ENCODE results near the gene BORCS6. TPM values are rescaled to one million over a fixed set of nuclear protein-coding genes. Genes with fewer than 3 reads are reported as not detected.

The BORCS6 gene
- total and polyA plus RNA-seq, 2 of the 13 experiments (the other 11 are each of a cell fraction or from before 2014, with no cell fraction given), result 2.0 to 5.1 TPM

DNA sequence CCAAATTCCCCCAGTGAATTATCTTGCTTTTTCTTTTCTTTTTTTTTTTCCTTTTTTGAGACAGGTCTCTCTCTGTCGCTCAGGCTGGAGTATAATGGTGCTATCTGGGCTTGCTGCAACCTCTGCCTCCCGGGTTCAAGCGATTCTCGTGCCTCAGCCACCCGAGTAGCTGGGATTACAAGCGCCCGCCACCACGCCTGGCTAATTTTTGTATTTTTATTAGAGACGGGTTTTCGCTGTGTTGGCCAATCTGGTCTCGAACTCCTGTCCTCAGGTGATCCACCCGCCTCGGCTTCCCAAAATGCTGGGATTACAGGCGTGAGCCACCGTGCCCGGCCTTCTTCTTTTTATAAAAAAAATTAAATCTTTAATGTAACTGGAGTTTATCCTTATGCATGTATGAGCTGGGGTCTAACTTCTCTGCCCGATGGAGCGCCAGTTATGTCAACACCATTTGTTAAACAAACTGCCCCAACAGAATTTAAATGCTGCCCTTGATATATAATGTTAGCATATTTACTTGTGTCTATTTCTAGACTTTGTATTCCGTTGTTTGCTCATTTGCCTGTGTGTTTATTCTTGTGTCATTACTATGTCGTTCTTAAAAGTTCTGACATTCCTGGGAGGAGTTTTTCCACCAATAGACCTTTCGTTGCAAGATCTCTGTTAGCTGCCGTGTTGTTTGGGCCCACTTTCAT lies 20.9 kb upstream of the BORCS6 start (continued):
- TF ChIP-seq BRD4 (CRISPR knock-in tag; IDR thresholded peaks at IDR 0.05), result no peak
- TF ChIP-seq, protein P1, sequence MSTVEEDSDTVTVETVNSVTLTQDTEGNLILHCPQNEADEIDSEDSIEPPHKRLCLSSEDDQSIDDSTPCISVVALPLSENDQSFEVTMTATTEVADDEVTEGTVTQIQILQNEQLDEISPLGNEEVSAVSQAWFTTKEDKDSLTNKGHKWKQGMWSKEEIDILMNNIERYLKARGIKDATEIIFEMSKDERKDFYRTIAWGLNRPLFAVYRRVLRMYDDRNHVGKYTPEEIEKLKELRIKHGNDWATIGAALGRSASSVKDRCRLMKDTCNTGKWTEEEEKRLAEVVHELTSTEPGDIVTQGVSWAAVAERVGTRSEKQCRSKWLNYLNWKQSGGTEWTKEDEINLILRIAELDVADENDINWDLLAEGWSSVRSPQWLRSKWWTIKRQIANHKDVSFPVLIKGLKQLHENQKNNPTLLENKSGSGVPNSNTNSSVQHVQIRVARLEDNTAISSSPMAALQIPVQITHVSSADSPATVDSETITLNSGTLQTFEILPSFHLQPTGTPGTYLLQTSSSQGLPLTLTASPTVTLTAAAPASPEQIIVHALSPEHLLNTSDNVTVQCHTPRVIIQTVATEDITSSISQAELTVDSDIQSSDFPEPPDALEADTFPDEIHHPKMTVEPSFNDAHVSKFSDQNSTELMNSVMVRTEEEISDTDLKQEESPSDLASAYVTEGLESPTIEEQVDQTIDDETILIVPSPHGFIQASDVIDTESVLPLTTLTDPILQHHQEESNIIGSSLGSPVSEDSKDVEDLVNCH (CRISPR knock-in tag; IDR thresholded peaks at IDR 0.05), result no peak
- no peak for TF ChIP-seq SRY (CRISPR knock-in tag; IDR thresholded peaks at IDR 0.05)
- TF ChIP-seq, protein P2, sequence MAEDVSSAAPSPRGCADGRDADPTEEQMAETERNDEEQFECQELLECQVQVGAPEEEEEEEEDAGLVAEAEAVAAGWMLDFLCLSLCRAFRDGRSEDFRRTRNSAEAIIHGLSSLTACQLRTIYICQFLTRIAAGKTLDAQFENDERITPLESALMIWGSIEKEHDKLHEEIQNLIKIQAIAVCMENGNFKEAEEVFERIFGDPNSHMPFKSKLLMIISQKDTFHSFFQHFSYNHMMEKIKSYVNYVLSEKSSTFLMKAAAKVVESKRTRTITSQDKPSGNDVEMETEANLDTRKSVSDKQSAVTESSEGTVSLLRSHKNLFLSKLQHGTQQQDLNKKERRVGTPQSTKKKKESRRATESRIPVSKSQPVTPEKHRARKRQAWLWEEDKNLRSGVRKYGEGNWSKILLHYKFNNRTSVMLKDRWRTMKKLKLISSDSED (CRISPR knock-in tag; IDR thresholded peaks at IDR 0.05), result no peak
- TF ChIP-seq PITX1 (CRISPR knock-in tag; IDR thresholded peaks at IDR 0.05), result no peak
- no peak for TF ChIP-seq KDM1A (CRISPR knock-in tag; IDR thresholded peaks at IDR 0.05)
- no peak for TF ChIP-seq KLF11 (CRISPR knock-in tag; IDR thresholded peaks at IDR 0.05)
- no peak for TF ChIP-seq ZNF746 (CRISPR knock-in tag; IDR thresholded peaks at IDR 0.05)
- TF ChIP-seq NAIF1 (CRISPR knock-in tag; IDR thresholded peaks at IDR 0.05; ENCODE audit: borderline replicate concordance), result no peak
- no peak for TF ChIP-seq ARNTL (CRISPR knock-in tag; IDR thresholded peaks at IDR 0.05)
- TF ChIP-seq, protein P3, sequence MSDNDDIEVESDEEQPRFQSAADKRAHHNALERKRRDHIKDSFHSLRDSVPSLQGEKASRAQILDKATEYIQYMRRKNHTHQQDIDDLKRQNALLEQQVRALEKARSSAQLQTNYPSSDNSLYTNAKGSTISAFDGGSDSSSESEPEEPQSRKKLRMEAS (IDR thresholded peaks at IDR 0.05), result no peak
- TF ChIP-seq ZNF598 (CRISPR knock-in tag; IDR thresholded peaks at IDR 0.05; ENCODE audit: borderline replicate concordance), result no peak; the same call in 1 of the 2 replicates
- TF ChIP-seq SOX5 (CRISPR knock-in tag; IDR thresholded peaks at IDR 0.05; ENCODE audit: borderline replicate concordance), result peak; percentile 40; the same call in 1 of the 2 replicates
- TF ChIP-seq KLF13 (CRISPR knock-in tag; IDR thresholded peaks at IDR 0.05), result no peak
- TF ChIP-seq, protein P4, sequence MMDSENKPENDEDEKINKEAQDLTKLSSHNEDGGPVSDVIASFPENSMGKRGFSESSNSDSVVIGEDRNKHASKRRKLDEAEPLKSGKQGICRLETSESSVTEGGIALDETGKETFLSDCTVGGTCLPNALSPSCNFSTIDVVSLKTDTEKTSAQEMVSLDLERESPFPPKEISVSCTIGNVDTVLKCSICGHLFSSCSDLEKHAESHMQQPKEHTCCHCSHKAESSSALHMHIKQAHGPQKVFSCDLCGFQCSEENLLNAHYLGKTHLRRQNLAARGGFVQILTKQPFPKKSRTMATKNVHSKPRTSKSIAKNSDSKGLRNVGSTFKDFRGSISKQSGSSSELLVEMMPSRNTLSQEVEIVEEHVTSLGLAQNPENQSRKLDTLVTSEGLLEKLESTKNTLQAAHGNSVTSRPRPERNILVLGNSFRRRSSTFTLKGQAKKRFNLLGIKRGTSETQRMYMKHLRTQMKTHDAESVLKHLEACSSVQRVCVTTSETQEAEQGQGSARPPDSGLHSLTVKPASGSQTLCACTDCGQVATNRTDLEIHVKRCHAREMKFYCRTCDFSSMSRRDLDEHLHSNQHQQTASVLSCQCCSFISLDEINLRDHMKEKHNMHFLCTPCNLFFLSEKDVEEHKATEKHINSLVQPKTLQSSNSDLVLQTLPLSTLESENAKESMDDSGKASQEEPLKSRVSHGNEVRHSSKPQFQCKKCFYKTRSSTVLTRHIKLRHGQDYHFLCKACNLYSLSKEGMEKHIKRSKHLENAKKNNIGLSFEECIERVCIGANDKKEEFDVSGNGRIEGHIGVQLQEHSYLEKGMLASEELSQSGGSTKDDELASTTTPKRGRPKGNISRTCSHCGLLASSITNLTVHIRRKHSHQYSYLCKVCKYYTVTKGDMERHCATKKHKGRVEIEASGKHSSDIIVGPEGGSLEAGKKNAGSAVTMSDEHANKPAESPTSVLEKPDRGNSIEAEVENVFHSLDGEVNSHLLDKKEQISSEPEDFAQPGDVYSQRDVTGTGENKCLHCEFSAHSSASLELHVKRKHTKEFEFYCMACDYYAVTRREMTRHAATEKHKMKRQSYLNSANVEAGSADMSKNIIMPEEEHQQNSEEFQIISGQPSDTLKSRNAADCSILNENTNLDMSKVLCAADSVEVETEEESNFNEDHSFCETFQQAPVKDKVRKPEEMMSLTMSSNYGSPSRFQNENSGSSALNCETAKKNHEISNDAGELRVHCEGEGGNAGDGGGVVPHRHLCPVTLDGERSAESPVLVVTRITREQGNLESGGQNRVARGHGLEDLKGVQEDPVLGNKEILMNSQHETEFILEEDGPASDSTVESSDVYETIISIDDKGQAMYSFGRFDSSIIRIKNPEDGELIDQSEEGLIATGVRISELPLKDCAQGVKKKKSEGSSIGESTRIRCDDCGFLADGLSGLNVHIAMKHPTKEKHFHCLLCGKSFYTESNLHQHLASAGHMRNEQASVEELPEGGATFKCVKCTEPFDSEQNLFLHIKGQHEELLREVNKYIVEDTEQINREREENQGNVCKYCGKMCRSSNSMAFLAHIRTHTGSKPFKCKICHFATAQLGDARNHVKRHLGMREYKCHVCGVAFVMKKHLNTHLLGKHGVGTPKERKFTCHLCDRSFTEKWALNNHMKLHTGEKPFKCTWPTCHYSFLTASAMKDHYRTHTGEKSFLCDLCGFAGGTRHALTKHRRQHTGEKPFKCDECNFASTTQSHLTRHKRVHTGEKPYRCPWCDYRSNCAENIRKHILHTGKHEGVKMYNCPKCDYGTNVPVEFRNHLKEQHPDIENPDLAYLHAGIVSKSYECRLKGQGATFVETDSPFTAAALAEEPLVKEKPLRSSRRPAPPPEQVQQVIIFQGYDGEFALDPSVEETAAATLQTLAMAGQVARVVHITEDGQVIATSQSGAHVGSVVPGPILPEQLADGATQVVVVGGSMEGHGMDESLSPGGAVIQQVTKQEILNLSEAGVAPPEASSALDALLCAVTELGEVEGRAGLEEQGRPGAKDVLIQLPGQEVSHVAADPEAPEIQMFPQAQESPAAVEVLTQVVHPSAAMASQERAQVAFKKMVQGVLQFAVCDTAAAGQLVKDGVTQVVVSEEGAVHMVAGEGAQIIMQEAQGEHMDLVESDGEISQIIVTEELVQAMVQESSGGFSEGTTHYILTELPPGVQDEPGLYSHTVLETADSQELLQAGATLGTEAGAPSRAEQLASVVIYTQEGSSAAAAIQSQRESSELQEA (CRISPR knock-in tag; IDR thresholded peaks at IDR 0.05; ENCODE audit: not compliant biosample characterization), result no peak
- TF ChIP-seq ZNF549 (CRISPR knock-in tag; IDR thresholded peaks at IDR 0.05), result no peak
- no peak for TF ChIP-seq MTF2 (CRISPR knock-in tag; IDR thresholded peaks at IDR 0.05; ENCODE audit: borderline replicate concordance)
- no peak for TF ChIP-seq SP140L (CRISPR knock-in tag; IDR thresholded peaks at IDR 0.05; ENCODE audit: borderline replicate concordance)
- TF ChIP-seq FOXA3 (CRISPR knock-in tag; IDR thresholded peaks at IDR 0.05), result peak; percentile 93

Data from HepG2 (cell line).